ENCODE results near the gene AJAP1.

DNA sequence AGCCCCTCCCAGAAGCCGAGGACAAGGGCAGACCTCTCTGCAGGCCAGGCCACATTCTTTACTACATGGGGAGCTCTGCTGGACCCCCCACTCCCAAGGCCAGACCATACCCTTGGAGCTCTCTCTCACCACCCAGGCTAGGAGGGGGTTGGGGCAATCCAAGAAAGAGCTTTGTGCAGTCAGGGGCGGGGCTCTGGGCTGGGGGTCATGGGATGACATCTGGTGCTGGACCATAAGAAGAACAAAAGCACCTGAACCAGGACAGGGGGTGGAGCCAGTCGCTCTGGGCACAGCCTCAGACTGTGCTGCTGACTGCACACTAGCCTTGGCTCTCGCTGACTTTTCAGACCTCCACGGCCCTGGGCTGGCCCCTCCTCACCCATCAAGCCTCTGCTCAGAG, 23.1 kb upstream of the AJAP1 start:
- TF ChIP-seq, protein P1, sequence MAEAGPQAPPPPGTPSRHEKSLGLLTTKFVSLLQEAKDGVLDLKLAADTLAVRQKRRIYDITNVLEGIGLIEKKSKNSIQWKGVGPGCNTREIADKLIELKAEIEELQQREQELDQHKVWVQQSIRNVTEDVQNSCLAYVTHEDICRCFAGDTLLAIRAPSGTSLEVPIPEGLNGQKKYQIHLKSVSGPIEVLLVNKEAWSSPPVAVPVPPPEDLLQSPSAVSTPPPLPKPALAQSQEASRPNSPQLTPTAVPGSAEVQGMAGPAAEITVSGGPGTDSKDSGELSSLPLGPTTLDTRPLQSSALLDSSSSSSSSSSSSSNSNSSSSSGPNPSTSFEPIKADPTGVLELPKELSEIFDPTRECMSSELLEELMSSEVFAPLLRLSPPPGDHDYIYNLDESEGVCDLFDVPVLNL (IDR thresholded peaks at IDR 0.05; ENCODE audit: low read depth, low read length): no peak
- no peak for TF ChIP-seq STAT3 (IDR thresholded peaks at IDR 0.05; ENCODE audit: low read depth, low read length)
- TF ChIP-seq POLR2A (IDR thresholded peaks at IDR 0.05; ENCODE audit: low read depth, low read length): no peak
- no peak for TF ChIP-seq MXI1 (IDR thresholded peaks at IDR 0.05; ENCODE audit: low read depth, low read length)
- no peak for TF ChIP-seq KLF5 (IDR thresholded peaks at IDR 0.05; ENCODE audit: partially characterized antibody)
- no peak for TF ChIP-seq EP300 (IDR thresholded peaks at IDR 0.05; ENCODE audit: borderline replicate concordance in 1 of 2, control insufficient read depth in 1 of 2, low read depth in 2 of 2, low read length in 2 of 2)
